ENCODE measurements around the gene GRAMD2B. TPM values are rescaled to one million over a fixed set of nuclear protein-coding genes. Genes with fewer than 3 reads are reported as not detected.

The GRAMD2B gene
- total RNA-seq, 1 donor = 23.5 TPM

GRCh38 chr5:126501448-126501847 lies 78.2 kb downstream of the GRAMD2B start:
- TF ChIP-seq CTCF (IDR thresholded peaks at IDR 0.05; ENCODE audit: insufficient read depth, low read length) = no peak
- DNase-seq (ENCODE audit: low read depth) = no peak
- H3K4me3 ChIP-seq (ENCODE audit: low read depth, low read length) = no peak overlapping the region

GRCh38 chr5:126503602-126504104 lies 80.4 kb downstream of the GRAMD2B start:
- H3K4me3 ChIP-seq (ENCODE audit: low read depth, low read length) = no peak overlapping the region
- no peak for TF ChIP-seq CTCF (IDR thresholded peaks at IDR 0.05; ENCODE audit: insufficient read depth, low read length)
- peak; percentile 57 for DNase-seq (ENCODE audit: low read depth)

- DNase-seq (ENCODE audit: low read depth) = no peak
- TF ChIP-seq CTCF (IDR thresholded peaks at IDR 0.05; ENCODE audit: insufficient read depth, low read length) = no peak
- no peak overlapping the region for H3K4me3 ChIP-seq (ENCODE audit: low read depth, low read length)
Measured at GRCh38 chr5:126506079-126506478, 82.9 kb downstream of the GRAMD2B start.

- TF ChIP-seq CTCF (IDR thresholded peaks at IDR 0.05; ENCODE audit: insufficient read depth, low read length) = no peak
- no peak for DNase-seq (ENCODE audit: low read depth)
- H3K4me3 ChIP-seq (ENCODE audit: low read depth, low read length) = no peak overlapping the region
Measured at GRCh38 chr5:126508251-126508961, 85.2 kb downstream of the GRAMD2B start.

GRCh38 chr5:126508962-126509279 lies 85.7 kb downstream of the GRAMD2B start:
- TF ChIP-seq CTCF (IDR thresholded peaks at IDR 0.05; ENCODE audit: insufficient read depth, low read length) = no peak
- DNase-seq (ENCODE audit: low read depth) = no peak
- H3K4me3 ChIP-seq (ENCODE audit: low read depth, low read length) = no peak overlapping the region

- no peak for TF ChIP-seq CTCF (IDR thresholded peaks at IDR 0.05; ENCODE audit: insufficient read depth, low read length)
- DNase-seq (ENCODE audit: low read depth) = no peak
- no peak overlapping the region for H3K4me3 ChIP-seq (ENCODE audit: low read depth, low read length)
Measured at GRCh38 chr5:126509339-126509738, 86.1 kb downstream of the GRAMD2B start.

- no peak for TF ChIP-seq CTCF (IDR thresholded peaks at IDR 0.05; ENCODE audit: insufficient read depth, low read length)
- no peak for DNase-seq (ENCODE audit: low read depth)
- no peak overlapping the region for H3K4me3 ChIP-seq (ENCODE audit: low read depth, low read length)
Measured at GRCh38 chr5:126511961-126512360, 88.8 kb downstream of the GRAMD2B start.

All from fibroblast of the aortic adventitia (primary cell).